ENCODE data around the gene VMO1.

DNA sequence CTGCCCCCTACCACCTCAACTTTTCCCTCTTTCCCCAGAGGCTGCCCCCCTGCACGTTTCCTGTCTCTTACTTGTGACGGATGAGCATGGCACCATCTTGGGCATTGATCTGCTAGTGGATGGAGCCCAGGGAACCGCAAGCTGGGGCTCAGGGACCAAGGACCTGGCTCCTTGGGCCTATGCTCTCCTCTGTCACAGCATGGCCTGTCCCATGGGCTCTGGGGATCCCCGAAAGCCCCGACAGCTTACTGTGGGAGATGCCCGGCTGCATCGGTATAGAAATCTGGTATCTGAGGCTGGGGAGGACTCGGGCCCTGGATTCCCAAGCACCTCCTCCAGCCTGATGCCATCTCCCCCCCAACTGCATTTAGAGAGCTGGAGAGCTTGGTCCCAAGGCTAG, 44.6 kb downstream of the VMO1 start:
- TF ChIP-seq, protein P1, sequence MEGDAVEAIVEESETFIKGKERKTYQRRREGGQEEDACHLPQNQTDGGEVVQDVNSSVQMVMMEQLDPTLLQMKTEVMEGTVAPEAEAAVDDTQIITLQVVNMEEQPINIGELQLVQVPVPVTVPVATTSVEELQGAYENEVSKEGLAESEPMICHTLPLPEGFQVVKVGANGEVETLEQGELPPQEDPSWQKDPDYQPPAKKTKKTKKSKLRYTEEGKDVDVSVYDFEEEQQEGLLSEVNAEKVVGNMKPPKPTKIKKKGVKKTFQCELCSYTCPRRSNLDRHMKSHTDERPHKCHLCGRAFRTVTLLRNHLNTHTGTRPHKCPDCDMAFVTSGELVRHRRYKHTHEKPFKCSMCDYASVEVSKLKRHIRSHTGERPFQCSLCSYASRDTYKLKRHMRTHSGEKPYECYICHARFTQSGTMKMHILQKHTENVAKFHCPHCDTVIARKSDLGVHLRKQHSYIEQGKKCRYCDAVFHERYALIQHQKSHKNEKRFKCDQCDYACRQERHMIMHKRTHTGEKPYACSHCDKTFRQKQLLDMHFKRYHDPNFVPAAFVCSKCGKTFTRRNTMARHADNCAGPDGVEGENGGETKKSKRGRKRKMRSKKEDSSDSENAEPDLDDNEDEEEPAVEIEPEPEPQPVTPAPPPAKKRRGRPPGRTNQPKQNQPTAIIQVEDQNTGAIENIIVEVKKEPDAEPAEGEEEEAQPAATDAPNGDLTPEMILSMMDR (IDR thresholded peaks at IDR 0.05; ENCODE audit: insufficient read depth, low read length), result no peak
- TF ChIP-seq, protein P2, sequence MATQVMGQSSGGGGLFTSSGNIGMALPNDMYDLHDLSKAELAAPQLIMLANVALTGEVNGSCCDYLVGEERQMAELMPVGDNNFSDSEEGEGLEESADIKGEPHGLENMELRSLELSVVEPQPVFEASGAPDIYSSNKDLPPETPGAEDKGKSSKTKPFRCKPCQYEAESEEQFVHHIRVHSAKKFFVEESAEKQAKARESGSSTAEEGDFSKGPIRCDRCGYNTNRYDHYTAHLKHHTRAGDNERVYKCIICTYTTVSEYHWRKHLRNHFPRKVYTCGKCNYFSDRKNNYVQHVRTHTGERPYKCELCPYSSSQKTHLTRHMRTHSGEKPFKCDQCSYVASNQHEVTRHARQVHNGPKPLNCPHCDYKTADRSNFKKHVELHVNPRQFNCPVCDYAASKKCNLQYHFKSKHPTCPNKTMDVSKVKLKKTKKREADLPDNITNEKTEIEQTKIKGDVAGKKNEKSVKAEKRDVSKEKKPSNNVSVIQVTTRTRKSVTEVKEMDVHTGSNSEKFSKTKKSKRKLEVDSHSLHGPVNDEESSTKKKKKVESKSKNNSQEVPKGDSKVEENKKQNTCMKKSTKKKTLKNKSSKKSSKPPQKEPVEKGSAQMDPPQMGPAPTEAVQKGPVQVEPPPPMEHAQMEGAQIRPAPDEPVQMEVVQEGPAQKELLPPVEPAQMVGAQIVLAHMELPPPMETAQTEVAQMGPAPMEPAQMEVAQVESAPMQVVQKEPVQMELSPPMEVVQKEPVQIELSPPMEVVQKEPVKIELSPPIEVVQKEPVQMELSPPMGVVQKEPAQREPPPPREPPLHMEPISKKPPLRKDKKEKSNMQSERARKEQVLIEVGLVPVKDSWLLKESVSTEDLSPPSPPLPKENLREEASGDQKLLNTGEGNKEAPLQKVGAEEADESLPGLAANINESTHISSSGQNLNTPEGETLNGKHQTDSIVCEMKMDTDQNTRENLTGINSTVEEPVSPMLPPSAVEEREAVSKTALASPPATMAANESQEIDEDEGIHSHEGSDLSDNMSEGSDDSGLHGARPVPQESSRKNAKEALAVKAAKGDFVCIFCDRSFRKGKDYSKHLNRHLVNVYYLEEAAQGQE (IDR thresholded peaks at IDR 0.05; ENCODE audit: insufficient replicate concordance, low read depth), result no peak

All from HL-60 (cell line).